Measurements from ENCODE around the gene NFKBIE. TPM values are rescaled to one million over a fixed set of nuclear protein-coding genes. Genes with fewer than 3 reads are reported as not detected.

NFKBIE gene
- total and polyA plus RNA-seq, 2 experiments from 2014 or later: 14.6 to 25.9 TPM

GRCh38 chr6:44243345-44243744 lies 22.0 kb downstream of the NFKBIE start:
- Mint-ChIP-seq H3K4me3 (no peak overlapping the region), H3K9me3 (peaks cover 9% of the 10 kb centered on the region)

More at GRCh38 chr6:44243345-44243744, 22.0 kb downstream of the NFKBIE start:
- H3K36me3 ChIP-seq (ENCODE audit: insufficient read depth): peaks cover 5% of the 10 kb centered on the region; the same call in 1 of the 2 replicates
- H3K4me1 Mint-ChIP-seq: peaks cover 15% of the 10 kb centered on the region
- H4K20me1 ChIP-seq (replicated peaks; ENCODE audit: insufficient read depth): peaks cover 12% of the 10 kb centered on the region
- no peak overlapping the region for H3K4me2 ChIP-seq
- H3K36me3 Mint-ChIP-seq (ENCODE audit: low read depth): peaks cover 14% of the 10 kb centered on the region
- H2AFZ ChIP-seq: no peak overlapping the region
- no peak overlapping the region for H3K4me3 ChIP-seq
- H3K79me2 ChIP-seq (replicated peaks; ENCODE audit: insufficient read depth): peaks cover 19% of the 10 kb centered on the region
- peaks cover 22% of the 10 kb centered on the region for H3F3A ChIP-seq (replicated peaks; ENCODE audit: low read depth)
- no peaks in the 10 kb centered on the region for H3K9me2 ChIP-seq (ENCODE audit: insufficient read depth)
- no peak overlapping the region for H3K27ac Mint-ChIP-seq
- H3K27me3 Mint-ChIP-seq (ENCODE audit: insufficient read depth, low read depth, poor library complexity): peaks cover 44% of the 10 kb centered on the region
- ATAC-seq (no peak), DNase-seq (ENCODE audit: low spot score) (no peak)
- 0 out of 2 replicates have a peak, but pooled peaks cover 10% of the 10 kb centered on the region for H3K27me3 ChIP-seq (ENCODE audit: insufficient read depth)
- no peak overlapping the region for H3K27ac ChIP-seq (ENCODE audit: low read depth)
- H3K4me1 ChIP-seq (ENCODE audit: insufficient read depth): peaks cover 18% of the 10 kb centered on the region; the same call in 1 of the 2 replicates
- no peak for TF ChIP-seq REST (IDR thresholded peaks at IDR 0.05; ENCODE audit: unreplicated experiment)
- no peak for TF ChIP-seq STAT1 (IDR thresholded peaks at IDR 0.05; ENCODE audit: unreplicated experiment)
- no peak for TF ChIP-seq CREB1 (CRISPR knock-in tag; IDR thresholded peaks at IDR 0.05; ENCODE audit: low read depth)
- TF ChIP-seq ETS1 (IDR thresholded peaks at IDR 0.05): no peak
- no peak for TF ChIP-seq EZH2phosphoT487 (IDR thresholded peaks at IDR 0.05; ENCODE audit: unreplicated experiment)
- no peak for TF ChIP-seq CTCF (conservative IDR thresholded peaks at IDR 0.05; ENCODE audit: low read depth in 2 of 2)
- TF ChIP-seq JUNB (IDR thresholded peaks at IDR 0.05; ENCODE audit: unreplicated experiment): no peak
- no peak for TF ChIP-seq EZH2 (IDR thresholded peaks at IDR 0.05; ENCODE audit: low read depth, unreplicated experiment)
- TF ChIP-seq ZNF462 (CRISPR knock-in tag; IDR thresholded peaks at IDR 0.05): no peak
- TF ChIP-seq POLR2AphosphoS5 (IDR thresholded peaks at IDR 0.05; ENCODE audit: low read depth): no peak
- TF ChIP-seq ZNF331 (CRISPR knock-in tag; IDR thresholded peaks at IDR 0.05; ENCODE audit: low read depth): no peak
- TF ChIP-seq NANOG (IDR thresholded peaks at IDR 0.05; ENCODE audit: borderline replicate concordance): no peak
- TF ChIP-seq ZNF114 (CRISPR knock-in tag; IDR thresholded peaks at IDR 0.05): no peak

All from GM23338 (cell line).